GOT3 (cell line): ENCODE results near the gene HOMER2.
"Not testable (repeated sequence)": the region's sequence is repeated elsewhere in the genome, so short reads cannot be mapped to it uniquely, and the experiment has no call there.

Source experiments
- DNase-seq: peaks from one replicate; lab custom pipeline; 2025; ENCODE audit warnings: mixed read lengths; lab: John Stamatoyannopoulos, UW

The HOMER2 gene

GRCh38 chr15:82952158-82953081 lies at the start of gene HOMER2:
TSS of gene HOMER2 (minus strand) at chr15:82952720. CDS start at chr15:82952535, 185 bp downstream.
- DNase-seq = no peak

GRCh38 chr15:83000672-83001031 lies 48.1 kb upstream of the HOMER2 start:
- DNase-seq = not testable (repeated sequence)

GRCh38 chr15:82999905-83000671 lies 47.6 kb upstream of the HOMER2 start:
- DNase-seq = no peak

- DNase-seq = no peak
Observed at GRCh38 chr15:82999426-82999825, 46.9 kb upstream of the HOMER2 start.

- no peak for DNase-seq
Observed at GRCh38 chr15:82995938-82996337, 43.4 kb upstream of the HOMER2 start.

- no peak for DNase-seq
Observed at GRCh38 chr15:82995076-82995475, 42.6 kb upstream of the HOMER2 start.

GRCh38 chr15:82993144-82993543 lies 40.6 kb upstream of the HOMER2 start:
- no peak for DNase-seq

- DNase-seq = no peak
Observed at GRCh38 chr15:82992436-82992998, 40.0 kb upstream of the HOMER2 start.

GRCh38 chr15:82986442-82986780 lies 33.9 kb upstream of the HOMER2 start:
- DNase-seq = no peak

- peak; percentile 74 for DNase-seq
Observed at GRCh38 chr15:82985688-82986441, 33.3 kb upstream of the HOMER2 start, which contains the start of gene RAMAC. TSS of gene RAMAC (plus strand) at chr15:82986210. CDS start at chr15:82989019, 2,809 bp downstream.

GRCh38 chr15:82980981-82981380 lies 28.5 kb upstream of the HOMER2 start:
- DNase-seq = no peak

GRCh38 chr15:82979726-82980125 lies 27.2 kb upstream of the HOMER2 start:
- DNase-seq = no peak

GRCh38 chr15:82978438-82978837 lies 25.9 kb upstream of the HOMER2 start:
- no peak for DNase-seq

- DNase-seq = no peak
Observed at GRCh38 chr15:82977076-82977475, 24.6 kb upstream of the HOMER2 start.

- DNase-seq = no peak
Observed at GRCh38 chr15:82972990-82973389, 20.5 kb upstream of the HOMER2 start.

GRCh38 chr15:82971218-82971984 lies 18.9 kb upstream of the HOMER2 start:
- no peak for DNase-seq

GRCh38 chr15:82970696-82971095 lies 18.2 kb upstream of the HOMER2 start:
- DNase-seq = no peak

- no peak for DNase-seq
Observed at GRCh38 chr15:82970078-82970686, 17.7 kb upstream of the HOMER2 start.

- no peak for DNase-seq
Observed at GRCh38 chr15:82969353-82969752, 16.8 kb upstream of the HOMER2 start.

GRCh38 chr15:82968066-82968465 lies 15.5 kb upstream of the HOMER2 start:
- DNase-seq = no peak

GRCh38 chr15:82966671-82967071 lies 14.2 kb upstream of the HOMER2 start:
- no peak for DNase-seq
